H1 (cell line): ENCODE measurements around the gene NLRP12.

Experiments
- CEBPB ChIP-seq: IDR thresholded peaks from 2 replicates; pipeline ENCODE4 v1.6.1; 2012; ENCODE audit warnings: low read depth, low read length
- EGR1 ChIP-seq: IDR thresholded peaks from 2 replicates; pipeline ENCODE4 v1.6.1; 2011; ENCODE audit warnings: low read depth, low read length, borderline replicate concordance
- POLR2AphosphoS5 ChIP-seq: IDR thresholded peaks from 2 replicates; pipeline ENCODE4 v1.6.1; 2011; ENCODE audit warnings: low read depth, low read length
- RNF2 ChIP-seq: fragments of 200-900, 300-1000 bp; sonication (generic); IDR thresholded peaks from 2 replicates; pipeline ENCODE4 v1.7.1; 2016; ENCODE audit warnings: borderline replicate concordance, low read depth, mild to moderate bottlenecking, antibody characterized with exemption, low read length; ENCODE audit not compliant: poor library complexity, severe bottlenecking; ENCODE audit errors: missing control alignments
- SRF ChIP-seq: IDR thresholded peaks from 2 replicates; pipeline ENCODE4 v1.6.1; 2011; ENCODE audit warnings: mild to moderate bottlenecking, low read depth, low read length, moderate library complexity
- TF ChIP-seq, protein P1 (sequence below), 3 experiments: IDR thresholded peaks; 1 replicate in 2 of 3; 2 replicates in 1 of 3; pipeline versions ENCODE4 v1.5.1 to v1.6.1; 2011; ENCODE audit warnings: low read length in 3 of 3, mild to moderate bottlenecking in 3 of 3, inconsistent platforms in 2 of 3, low read depth in 1 of 3, moderate library complexity in 1 of 3; ENCODE audit not compliant: insufficient read depth in 1 of 3; ENCODE audit errors: control extremely low read depth in 1 of 3

DNA sequence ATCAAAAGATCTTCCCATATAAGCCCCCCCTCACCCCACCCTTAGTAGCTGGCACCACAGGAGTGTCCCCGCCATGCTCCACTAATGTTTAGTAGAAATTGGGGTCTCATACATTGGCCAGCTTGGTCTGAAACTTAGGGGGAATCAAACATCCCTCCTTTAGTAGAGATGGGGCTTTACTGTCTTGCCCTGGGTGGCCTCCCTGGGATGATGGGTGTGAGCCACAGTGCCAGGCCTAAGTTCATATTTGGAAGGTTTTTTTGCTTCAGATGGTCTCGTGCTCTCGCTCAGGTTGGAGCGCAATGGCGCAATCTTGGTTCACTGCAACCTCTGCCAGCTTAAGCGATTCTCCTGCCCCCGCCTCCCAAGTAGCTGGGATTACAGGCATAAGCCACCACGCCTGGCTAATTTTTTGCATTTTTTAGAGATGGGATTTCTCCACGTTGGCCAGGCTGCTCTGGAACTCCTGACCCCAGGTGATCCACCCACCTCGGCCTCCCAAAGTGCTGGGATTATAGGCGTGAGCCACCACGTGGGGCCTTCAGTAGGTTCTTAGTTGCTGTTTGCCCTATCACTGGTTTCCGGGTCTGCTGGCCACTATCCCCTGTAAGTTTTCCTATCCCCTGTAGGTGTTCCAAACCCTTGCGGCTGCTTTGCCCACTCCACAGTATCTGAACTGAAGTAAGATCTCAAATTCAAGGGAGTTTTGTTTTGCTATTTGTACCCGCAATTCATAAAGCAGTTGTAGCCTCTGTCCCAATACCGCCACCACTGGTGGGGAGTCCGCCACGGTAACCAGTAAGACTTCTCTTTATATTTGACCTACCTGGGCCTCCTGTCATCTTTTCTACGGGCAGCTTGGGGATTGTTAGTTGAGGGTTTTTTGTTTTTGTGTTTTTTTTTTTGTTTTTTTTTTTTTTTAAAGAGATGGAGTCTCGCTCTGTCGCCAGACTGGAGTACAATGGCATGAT, 34.1 kb downstream of the NLRP12 start:
- TF ChIP-seq SRF (no peak), CEBPB (no peak), POLR2AphosphoS5 (no peak), RNF2 (no peak), EGR1 (no peak)
- TF ChIP-seq, protein P1, sequence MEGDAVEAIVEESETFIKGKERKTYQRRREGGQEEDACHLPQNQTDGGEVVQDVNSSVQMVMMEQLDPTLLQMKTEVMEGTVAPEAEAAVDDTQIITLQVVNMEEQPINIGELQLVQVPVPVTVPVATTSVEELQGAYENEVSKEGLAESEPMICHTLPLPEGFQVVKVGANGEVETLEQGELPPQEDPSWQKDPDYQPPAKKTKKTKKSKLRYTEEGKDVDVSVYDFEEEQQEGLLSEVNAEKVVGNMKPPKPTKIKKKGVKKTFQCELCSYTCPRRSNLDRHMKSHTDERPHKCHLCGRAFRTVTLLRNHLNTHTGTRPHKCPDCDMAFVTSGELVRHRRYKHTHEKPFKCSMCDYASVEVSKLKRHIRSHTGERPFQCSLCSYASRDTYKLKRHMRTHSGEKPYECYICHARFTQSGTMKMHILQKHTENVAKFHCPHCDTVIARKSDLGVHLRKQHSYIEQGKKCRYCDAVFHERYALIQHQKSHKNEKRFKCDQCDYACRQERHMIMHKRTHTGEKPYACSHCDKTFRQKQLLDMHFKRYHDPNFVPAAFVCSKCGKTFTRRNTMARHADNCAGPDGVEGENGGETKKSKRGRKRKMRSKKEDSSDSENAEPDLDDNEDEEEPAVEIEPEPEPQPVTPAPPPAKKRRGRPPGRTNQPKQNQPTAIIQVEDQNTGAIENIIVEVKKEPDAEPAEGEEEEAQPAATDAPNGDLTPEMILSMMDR (IDR thresholded peaks at IDR 0.05; ENCODE audit: control extremely low read depth in 1 of 3, insufficient read depth in 1 of 3, low read depth in 1 of 3, low read length in 3 of 3), result peak in 1 of 3 experiments; percentile 4; a peak in 1 of 4 replicates
